ENCODE results near the gene HPS4.

Gene HPS4

GRCh38 chr22:26463101-26463661 is 20.4 kb downstream of the HPS4 start:
- no peak for DNase-seq

- DNase-seq, result no peak
These were observed 20.9 kb downstream of the HPS4 start for GRCh38 chr22:26462641-26463040.

- no peak for DNase-seq
These were observed 21.5 kb downstream of the HPS4 start for GRCh38 chr22:26462051-26462450.

- no peak for DNase-seq
These were observed 22.3 kb downstream of the HPS4 start for GRCh38 chr22:26461188-26461810.

GRCh38 chr22:26460202-26460601 is 23.4 kb downstream of the HPS4 start:
- no peak for DNase-seq

- DNase-seq, result no peak
These were observed 25.8 kb downstream of the HPS4 start for GRCh38 chr22:26457661-26458272.

- DNase-seq, result no peak
These were observed 29.6 kb downstream of the HPS4 start for GRCh38 chr22:26453812-26454500.

GRCh38 chr22:26453216-26453615 is 30.4 kb downstream of the HPS4 start:
- DNase-seq, result no peak

- DNase-seq, result no peak
These were observed 31.2 kb downstream of the HPS4 start for GRCh38 chr22:26452236-26453016.

GRCh38 chr22:26450453-26451185 is 33.0 kb downstream of the HPS4 start:
- DNase-seq, result no peak

GRCh38 chr22:26448941-26449340 is 34.6 kb downstream of the HPS4 start:
- no peak for DNase-seq

GRCh38 chr22:26448334-26448733 is 35.2 kb downstream of the HPS4 start:
- DNase-seq, result no peak

- DNase-seq, result no peak
These were observed 35.8 kb downstream of the HPS4 start for GRCh38 chr22:26447584-26448329.

- no peak for DNase-seq
These were observed 36.6 kb downstream of the HPS4 start for GRCh38 chr22:26446808-26447515.

- no peak for DNase-seq
These were observed 37.9 kb downstream of the HPS4 start for GRCh38 chr22:26445577-26446275.

- no peak for DNase-seq
These were observed 38.8 kb downstream of the HPS4 start for GRCh38 chr22:26444777-26445176.

- no peak for DNase-seq
These were observed 39.5 kb downstream of the HPS4 start for GRCh38 chr22:26443901-26444690.

- no peak for DNase-seq
These were observed 41.4 kb downstream of the HPS4 start for GRCh38 chr22:26442086-26442756.

- DNase-seq, result no peak
These were observed 44.0 kb downstream of the HPS4 start for GRCh38 chr22:26439559-26439958.

Data from T1000 (cell line).